Right atrium auricular region (tissue), 2 donors: ENCODE measurements around the gene SSBP4. TPM values are rescaled to one million over a fixed set of nuclear protein-coding genes. Genes with fewer than 3 reads are reported as not detected.

Experiments used
- DNase-seq: peaks from one replicate; pipeline ENCODE4 v3.0.0-alpha.2; 2019; ENCODE audit warnings: low spot score
- H3K27ac ChIP-seq, 2 donors: fragments of 200-600 bp; sonication (generic); 1 replicate in 1 of 2; 2 replicates in 1 of 2; pipeline ENCODE4 v1.5.1; 2016 to 2019
- H3K27me3 ChIP-seq, 2 donors: fragments of 200-600 bp; sonication (generic); one replicate each; pipeline versions ENCODE4 v1.5.1 to v1.6.0; 2017 to 2019
- H3K36me3 ChIP-seq: fragments of 200-600 bp; sonication (generic); one replicate; pipeline ENCODE4 v1.5.1; 2016
- H3K4me1 ChIP-seq, 2 donors: fragments of 200-600 bp; sonication (generic); one replicate each; pipeline versions ENCODE4 v1.5.1 to v1.6.0; 2017 to 2019
- H3K4me3 ChIP-seq, 2 donors: fragments of 200-600 bp; sonication (generic); 1 replicate in 1 of 2; 2 replicates in 1 of 2; pipeline ENCODE4 v1.5.1; 2017 to 2019; ENCODE audit warnings: mild to moderate bottlenecking in 1 of 2, moderate library complexity in 1 of 2
- H3K9me3 ChIP-seq, 2 donors: fragments of 200-600 bp; sonication (generic); one replicate each; pipeline ENCODE4 v1.5.1; 2019
- total RNA-seq, 2 donors: library from RNA; depleted of rRNA; stranded (reverse); fragments of >200 nt; gene quantifications; one replicate each; pipeline ENCODE4 v1.1.0, GENCODE V29; 2016
- TF ChIP-seq, protein P1 (sequence below), 2 donors: fragments of 200-600 bp; sonication (generic); IDR thresholded peaks; one replicate each; pipeline ENCODE4 v1.5.1; 2019; ENCODE audit warnings: antibody characterized with exemption in 2 of 2

Gene SSBP4
- total RNA-seq, 2 donors from 2014 or later, result 31.7 to 59.5 TPM

DNA sequence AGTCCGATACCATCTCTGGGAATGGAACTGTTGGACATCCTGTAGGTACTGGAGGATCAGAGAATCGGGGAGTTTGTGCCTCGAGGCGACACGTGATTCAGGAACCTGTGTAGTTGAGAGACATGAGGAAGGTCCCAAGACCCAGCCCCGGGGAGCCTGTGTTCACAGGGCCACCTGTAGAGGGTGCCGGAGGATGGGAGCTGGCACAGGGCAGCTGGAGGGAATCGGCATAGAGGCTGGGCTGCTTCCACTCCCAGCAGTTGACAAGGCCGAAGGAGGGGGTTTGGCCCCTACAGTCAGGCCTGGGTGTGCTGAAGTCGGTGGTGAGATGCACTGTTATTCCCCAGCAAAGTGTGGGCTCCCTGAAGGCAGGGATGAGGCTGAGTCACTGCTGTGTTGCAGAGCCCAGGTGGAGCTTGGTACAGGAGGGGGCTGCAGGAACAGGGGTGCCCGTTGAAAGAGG lies 21.2 kb downstream of the SSBP4 start:
- Histone ChIP-seq H3K4me1 (peaks cover 0 to 31% of the 10 kb centered on the region in 2 donors), H3K9me3 (no peaks in the 10 kb centered on the region), H3K27me3 (no peaks in the 10 kb centered on the region), H3K27ac (no peak overlapping the region), H3K4me3 (no peak overlapping the region), H3K36me3 (peaks cover 22% of the 10 kb centered on the region)
- no peak for DNase-seq
- TF ChIP-seq, protein P1, sequence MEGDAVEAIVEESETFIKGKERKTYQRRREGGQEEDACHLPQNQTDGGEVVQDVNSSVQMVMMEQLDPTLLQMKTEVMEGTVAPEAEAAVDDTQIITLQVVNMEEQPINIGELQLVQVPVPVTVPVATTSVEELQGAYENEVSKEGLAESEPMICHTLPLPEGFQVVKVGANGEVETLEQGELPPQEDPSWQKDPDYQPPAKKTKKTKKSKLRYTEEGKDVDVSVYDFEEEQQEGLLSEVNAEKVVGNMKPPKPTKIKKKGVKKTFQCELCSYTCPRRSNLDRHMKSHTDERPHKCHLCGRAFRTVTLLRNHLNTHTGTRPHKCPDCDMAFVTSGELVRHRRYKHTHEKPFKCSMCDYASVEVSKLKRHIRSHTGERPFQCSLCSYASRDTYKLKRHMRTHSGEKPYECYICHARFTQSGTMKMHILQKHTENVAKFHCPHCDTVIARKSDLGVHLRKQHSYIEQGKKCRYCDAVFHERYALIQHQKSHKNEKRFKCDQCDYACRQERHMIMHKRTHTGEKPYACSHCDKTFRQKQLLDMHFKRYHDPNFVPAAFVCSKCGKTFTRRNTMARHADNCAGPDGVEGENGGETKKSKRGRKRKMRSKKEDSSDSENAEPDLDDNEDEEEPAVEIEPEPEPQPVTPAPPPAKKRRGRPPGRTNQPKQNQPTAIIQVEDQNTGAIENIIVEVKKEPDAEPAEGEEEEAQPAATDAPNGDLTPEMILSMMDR (IDR thresholded peaks at IDR 0.05), result peak in 1 of 2 donors; percentile 42

DNA sequence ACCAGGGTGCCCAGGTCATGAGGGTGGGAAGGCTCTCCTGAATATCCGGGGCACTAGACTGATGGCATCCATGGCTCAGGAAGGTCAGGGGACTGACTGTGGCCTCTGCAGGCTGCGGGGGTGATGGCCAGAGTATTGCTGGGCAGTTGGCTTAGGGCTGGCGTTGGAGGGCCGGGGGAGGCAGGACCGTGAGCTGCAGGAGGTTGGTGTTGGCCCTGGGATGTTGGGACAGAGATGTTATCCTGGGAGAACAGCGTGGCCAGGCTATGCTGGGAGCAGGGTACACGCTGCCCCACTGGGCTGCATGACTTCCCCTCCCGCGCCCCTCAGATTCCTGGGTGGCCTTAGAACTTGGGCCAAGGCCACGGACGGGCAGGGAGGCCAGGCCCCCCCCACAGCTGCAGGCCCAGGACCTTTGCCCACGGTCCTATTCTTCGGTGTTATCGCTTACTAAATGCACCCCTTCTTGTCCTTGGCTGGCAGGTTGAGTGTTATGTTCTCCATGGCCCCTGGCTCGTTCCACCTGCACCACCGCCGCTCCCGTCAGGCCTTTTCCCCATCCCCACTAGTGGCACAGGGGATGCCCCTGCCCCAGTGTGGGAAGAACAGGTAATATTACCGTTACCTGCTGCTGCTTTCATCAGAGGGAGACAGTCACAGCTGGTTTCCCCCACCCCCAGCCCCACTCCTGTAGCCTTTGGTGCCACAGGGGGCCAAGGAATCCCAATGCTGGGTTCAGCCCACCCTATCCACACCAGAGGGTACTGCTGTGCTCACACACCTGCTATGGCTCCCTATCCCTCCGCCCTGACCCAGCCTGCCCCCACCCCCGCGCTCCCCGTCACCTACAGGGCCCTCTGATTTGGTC lies 22.0 kb downstream of the SSBP4 start:
- no peak overlapping the region for H3K4me3 ChIP-seq
- TF ChIP-seq, protein P1 (IDR thresholded peaks at IDR 0.05), result no peak
- H3K4me1 ChIP-seq, result peaks cover 0 to 31% of the 10 kb centered on the region in 2 donors
- H3K36me3 ChIP-seq, result peaks cover 29% of the 10 kb centered on the region
- DNase-seq, result no peak
- no peaks in the 10 kb centered on the region for H3K9me3 ChIP-seq
- no peaks in the 10 kb centered on the region for H3K27me3 ChIP-seq
- H3K27ac ChIP-seq, result no peak overlapping the region

DNA sequence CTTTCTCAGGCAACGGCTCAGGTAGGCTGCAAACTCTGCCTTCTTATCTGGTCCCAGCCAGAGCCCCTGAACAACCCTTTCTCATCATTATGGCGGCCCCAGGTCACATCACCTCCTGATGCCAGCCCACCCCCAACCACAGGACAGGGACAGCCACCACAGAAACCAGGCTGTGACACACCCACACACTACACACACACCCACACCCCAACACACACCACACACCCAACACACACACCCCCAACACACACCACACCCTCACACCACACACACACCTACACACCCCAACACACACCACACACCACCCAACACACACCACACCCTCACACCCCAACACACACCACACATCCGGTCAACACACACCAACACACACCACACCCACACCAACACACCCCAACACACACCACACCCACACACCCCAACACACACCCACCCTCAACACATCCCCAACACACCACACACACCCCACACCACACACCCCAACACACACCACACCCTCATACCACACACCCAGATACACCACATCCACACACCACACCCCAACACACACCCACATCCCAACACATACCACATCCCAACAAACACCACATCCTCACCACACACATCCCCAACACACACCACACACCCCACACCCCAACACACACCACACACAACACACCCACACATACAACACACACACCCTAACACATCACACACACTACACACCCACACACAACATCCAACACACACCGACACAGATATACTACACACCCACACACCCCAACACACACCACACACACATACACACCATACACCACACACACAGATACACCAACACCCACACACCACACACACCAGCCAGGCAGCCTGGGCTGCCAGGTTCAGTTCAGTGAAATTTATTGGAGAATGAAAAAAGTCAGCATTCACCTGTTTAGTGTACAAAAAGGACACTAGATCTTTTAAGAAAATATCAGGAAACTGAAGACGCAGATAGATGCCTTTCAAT lies 22.9 kb downstream of the SSBP4 start:
- TF ChIP-seq, protein P1 (IDR thresholded peaks at IDR 0.05), result no peak
- H3K9me3 ChIP-seq, result no peaks in the 10 kb centered on the region
- peaks cover 38% of the 10 kb centered on the region for H3K36me3 ChIP-seq
- no peak overlapping the region for H3K4me3 ChIP-seq
- H3K27me3 ChIP-seq, result no peaks in the 10 kb centered on the region
- no peak overlapping the region for H3K27ac ChIP-seq
- peaks cover 0 to 24% of the 10 kb centered on the region in 2 donors for H3K4me1 ChIP-seq
- DNase-seq, result no peak

DNA sequence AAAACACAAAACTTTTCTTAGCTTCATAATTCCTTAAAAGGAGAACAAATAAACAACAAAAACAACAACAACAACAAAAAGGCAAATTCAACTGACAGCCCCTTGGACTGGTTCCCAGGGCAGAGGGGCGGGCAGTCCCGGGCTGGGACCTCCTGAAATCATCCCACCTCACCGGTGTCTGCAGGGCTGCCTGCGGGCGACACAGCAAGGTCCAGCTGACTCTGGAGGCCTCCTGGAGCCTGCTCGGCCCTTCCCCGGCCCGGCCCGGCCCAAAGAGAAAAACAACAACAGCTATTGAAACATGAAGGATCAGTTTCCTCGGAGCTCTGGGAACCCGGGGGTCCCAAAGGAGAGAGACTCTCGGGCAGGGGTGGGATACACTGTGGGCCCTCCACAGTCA lies 23.7 kb downstream of the SSBP4 start:
- no peak for DNase-seq
- Histone ChIP-seq H3K36me3 (peaks cover 42% of the 10 kb centered on the region), H3K4me1 (peaks cover 0 to 16% of the 10 kb centered on the region in 2 donors), H3K27ac (no peak overlapping the region), H3K9me3 (no peaks in the 10 kb centered on the region), H3K27me3 (no peaks in the 10 kb centered on the region), H3K4me3 (no peak overlapping the region)
- TF ChIP-seq, protein P1 (IDR thresholded peaks at IDR 0.05), result no peak

DNA sequence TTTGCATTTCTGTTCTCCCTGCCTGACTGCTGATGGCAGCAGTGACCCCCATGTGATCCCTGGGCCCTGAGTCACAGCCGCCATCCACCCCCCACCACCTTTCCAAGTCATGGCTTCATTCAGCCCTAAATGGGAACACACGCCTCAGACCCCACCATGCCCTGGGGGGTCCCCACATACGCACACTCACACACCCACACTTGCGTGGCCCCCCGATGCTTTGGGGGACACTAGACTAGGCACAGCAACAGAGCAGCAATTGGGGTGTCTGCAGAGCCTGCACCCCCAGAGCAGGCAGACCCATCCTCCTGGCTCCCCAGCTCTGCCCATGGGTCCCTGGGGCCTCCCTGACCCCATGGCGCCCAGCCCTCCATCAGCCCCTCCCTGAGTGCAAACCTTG lies 24.2 kb downstream of the SSBP4 start:
- TF ChIP-seq, protein P1 (IDR thresholded peaks at IDR 0.05), result no peak
- peaks cover 0 to 11% of the 10 kb centered on the region in 2 donors for H3K4me1 ChIP-seq

More for the DNA sequence above, 24.2 kb downstream of the SSBP4 start:
- H3K27me3 ChIP-seq, result no peaks in the 10 kb centered on the region
- H3K27ac ChIP-seq, result no peak overlapping the region
- no peak for DNase-seq
- no peak overlapping the region for H3K4me3 ChIP-seq
- H3K36me3 ChIP-seq, result peaks cover 45% of the 10 kb centered on the region
- no peaks in the 10 kb centered on the region for H3K9me3 ChIP-seq
